Pons (tissue), 1 donor: ENCODE data around the gene BTF3L4.
"Not testable (repeated sequence)": the region's sequence is repeated elsewhere in the genome, so short reads cannot be mapped to it uniquely, and the experiment has no call there.

ENCODE experiments used
- DNase-seq: peaks from one replicate; pipeline ENCODE4 v3.0.0-alpha.2; 2016; ENCODE audit warnings: low spot score

Gene BTF3L4

GRCh38 chr1:52055066-52055865, 829 bp upstream of the BTF3L4 start, which contains the start of gene TXNDC12:
TSS of gene TXNDC12 (minus strand) at chr1:52055191. CDS start at chr1:52055096, 95 bp downstream.
- DNase-seq: peak; percentile 95

- no peak for DNase-seq
Observed at GRCh38 chr1:52055866-52056162, 281 bp upstream of the BTF3L4 start.

GRCh38 chr1:52056937-52057231, 789 bp downstream of the BTF3L4 start:
- DNase-seq: no peak

GRCh38 chr1:52057255-52057654, 1.2 kb downstream of the BTF3L4 start:
- DNase-seq: peak; percentile 23

DNA sequence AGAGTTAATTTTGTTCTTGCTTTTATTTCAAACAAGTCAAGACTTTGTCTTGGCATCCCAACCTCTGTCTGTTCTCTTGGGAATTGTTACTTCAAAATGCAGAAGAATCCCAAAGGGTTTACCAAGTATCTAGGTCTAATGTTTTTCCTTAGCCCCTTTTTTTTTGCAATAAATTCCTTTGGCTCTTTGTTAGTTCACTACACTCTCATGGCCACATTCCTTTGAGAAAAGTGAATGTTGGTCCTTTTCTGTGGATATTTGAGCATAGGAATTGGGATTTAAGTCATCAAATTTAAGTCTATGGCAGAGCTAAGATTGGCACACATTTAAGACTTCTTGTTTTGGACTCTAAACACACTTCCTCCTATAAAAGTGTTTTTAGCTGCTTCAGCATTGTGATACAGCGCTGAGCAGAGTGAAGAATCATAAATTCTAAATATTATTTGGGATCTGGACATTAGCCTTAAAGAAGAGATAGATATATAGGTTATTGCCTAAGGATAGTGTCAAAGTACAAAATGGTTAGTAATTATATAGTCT, 1.9 kb downstream of the BTF3L4 start:
- peak; percentile 8 for DNase-seq

DNA sequence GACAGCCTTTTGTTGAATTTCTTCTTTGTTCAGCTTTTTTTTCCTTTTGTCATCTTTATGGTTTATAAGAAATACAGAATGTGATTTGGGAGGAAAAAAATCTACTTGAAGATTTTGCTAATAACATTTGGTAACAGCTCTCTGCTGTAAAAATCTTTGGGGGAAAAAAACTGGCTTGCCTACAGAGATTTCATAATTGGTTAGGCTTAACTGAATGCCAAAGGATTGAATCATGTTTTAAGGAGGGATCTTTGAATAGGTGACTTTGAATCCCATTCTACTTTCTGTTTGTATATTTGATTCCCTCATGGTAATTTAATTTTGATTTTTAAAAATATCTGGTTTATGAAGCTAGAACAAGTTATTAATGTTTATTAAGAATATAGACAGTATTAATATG, 3.2 kb downstream of the BTF3L4 start:
- no peak for DNase-seq

GRCh38 chr1:52059888-52060287, 3.8 kb downstream of the BTF3L4 start:
- no peak for DNase-seq

DNA sequence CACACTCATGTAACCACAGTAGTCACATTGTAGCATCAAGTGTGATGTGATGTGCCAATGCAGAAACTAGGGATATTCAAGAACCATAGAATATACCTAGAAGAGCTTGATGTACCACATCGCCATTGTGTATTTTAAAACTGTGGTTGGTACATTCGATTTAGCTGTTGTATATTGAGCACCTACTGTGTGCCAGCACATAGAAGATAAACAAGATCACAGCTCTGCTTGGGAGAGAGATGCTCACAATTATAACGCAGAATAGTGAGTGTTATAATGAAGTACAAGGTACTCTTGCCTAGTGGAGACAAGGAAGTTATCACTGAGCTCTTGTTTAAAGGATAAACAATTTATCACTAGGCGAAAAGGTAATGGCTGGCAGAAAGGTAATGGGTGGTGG, 4.7 kb downstream of the BTF3L4 start:
- no peak for DNase-seq

- DNase-seq: no peak
Observed at GRCh38 chr1:52063192-52063591, 7.1 kb downstream of the BTF3L4 start.

- DNase-seq: no peak
Observed at GRCh38 chr1:52070704-52071103, 14.6 kb downstream of the BTF3L4 start.

- DNase-seq: no peak
Observed at GRCh38 chr1:52072291-52072690, 16.2 kb downstream of the BTF3L4 start.

DNA sequence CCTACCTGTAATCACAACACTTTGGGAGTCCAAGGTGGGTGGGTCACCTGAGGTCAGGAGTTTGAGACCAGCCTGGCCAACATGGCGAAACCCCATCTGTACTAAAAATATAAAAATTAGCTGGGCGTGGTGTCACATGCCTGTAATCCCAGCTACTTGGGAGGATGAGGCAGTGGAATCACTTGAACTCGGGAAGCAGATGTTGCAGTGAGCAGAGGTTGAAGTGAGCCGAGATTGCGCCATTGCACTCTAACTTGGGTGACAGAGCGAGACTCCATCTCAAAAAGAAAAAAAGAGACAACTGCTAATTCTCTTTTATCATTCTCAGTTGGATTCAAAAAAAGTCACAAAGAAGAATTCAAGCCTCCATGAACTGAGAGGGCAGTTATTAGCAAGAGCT, 21.2 kb downstream of the BTF3L4 start:
- not testable (repeated sequence) for DNase-seq

DNA sequence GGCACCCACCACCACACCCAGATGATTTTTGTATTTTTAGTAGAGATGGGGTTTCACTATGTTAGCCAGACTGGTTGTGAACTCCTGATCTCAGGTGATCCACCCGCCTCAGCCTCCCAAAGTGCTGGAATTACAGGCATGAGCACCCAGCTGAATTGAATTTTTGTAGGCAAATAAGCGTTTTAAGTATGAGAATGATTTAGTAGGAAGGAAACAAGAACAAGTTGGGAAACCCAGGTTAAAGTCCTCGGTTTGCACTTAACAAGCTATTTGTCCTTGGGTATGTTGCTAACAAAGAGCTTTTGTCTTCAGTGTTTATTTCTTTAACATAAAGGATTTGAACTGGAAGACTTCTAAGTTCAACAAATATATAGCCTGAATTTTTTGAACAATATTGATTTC, 23.9 kb downstream of the BTF3L4 start:
- no peak for DNase-seq

DNA sequence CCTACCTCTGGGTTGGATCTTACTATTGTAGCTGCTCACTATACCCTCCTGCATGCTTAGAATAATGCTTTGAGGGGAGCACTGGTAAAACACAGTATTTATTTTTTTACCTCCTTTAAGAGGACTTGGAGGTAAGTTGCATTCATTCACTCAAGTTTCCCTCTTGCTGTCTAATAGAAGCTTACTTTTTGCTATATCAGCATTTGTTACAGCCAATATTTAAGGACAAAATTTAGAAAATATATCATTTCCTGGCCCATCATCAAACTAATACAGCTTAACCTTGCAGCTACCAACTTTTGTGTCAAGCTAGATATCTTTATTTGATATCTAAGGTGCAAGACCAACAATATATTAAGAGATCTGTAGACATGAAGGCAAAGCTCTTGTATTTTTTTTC, 31.8 kb downstream of the BTF3L4 start:
- not testable (repeated sequence) for DNase-seq

GRCh38 chr1:52094300-52094699, 38.2 kb downstream of the BTF3L4 start:
- not testable (repeated sequence) for DNase-seq

- DNase-seq: no peak
Observed at GRCh38 chr1:52096216-52096615, 40.1 kb downstream of the BTF3L4 start.

DNA sequence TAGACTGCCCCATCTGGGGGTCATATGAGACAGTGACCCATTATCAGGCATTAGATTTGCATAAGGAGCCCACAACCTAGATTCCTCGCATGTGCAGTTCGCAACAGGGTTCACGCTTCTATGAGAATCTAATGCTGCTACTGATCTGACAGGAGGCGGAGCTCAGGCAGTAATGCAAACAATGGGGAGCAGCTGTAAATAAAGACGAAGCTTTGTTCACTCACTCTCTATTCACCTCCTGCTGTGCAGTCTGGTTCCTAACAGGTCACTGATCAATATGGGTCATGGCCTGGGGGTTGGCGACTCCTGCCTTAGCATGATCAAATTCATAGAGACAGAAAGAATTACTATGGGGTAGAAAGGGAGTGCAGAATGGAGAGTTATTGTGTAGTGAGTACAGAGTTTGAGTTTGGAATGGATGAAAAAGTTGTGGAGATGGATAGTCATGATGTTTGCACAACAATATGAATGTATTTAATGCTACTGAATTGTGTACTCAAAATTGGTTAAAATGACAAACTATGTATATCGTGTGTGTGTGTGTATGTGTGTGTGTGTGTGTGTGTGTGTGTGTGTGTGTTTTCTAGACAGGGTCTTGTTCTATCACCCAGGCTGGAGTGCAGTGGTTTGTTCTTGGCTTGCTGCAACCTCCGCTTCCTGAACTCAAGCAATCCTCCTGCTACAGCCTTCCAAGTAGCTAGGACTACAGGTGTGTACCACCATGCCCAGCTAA, 42.2 kb downstream of the BTF3L4 start:
- no peak for DNase-seq

DNA sequence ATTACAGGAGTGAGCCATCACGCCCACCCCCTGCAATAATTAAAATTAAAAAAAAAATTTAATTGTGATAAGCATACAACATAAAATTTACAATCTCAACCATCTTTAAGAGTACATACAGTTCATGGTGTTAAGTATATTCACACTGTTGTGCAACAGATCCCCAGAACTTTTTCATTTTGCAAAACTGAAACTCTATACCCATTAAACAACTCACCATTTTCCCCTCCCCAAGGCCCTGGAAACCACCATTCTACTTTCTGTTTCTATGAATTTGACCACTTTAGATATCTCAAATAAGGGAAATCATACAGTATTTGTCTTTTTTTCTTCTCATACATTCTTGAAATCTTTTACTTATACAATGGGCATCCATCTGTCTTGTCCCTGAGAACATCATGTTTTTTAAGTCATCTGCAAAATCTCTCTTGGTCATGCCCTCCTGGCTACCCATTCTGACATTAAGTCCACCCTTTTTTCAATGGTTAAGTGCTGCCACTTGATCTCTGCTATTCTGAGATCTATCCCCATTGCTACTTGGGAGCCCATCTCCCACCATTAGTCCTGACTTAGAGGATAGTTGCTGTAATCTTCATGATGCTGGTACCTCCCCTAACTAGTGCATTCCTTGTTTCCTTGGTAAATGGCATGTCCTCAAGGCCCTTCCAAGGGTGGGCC, 46.4 kb downstream of the BTF3L4 start:
- DNase-seq: no peak

- peak; percentile 42 for DNase-seq
Observed at GRCh38 chr1:52111492-52111891, 55.4 kb downstream of the BTF3L4 start.

GRCh38 chr1:52112489-52112888, 56.4 kb downstream of the BTF3L4 start:
- DNase-seq: no peak

DNA sequence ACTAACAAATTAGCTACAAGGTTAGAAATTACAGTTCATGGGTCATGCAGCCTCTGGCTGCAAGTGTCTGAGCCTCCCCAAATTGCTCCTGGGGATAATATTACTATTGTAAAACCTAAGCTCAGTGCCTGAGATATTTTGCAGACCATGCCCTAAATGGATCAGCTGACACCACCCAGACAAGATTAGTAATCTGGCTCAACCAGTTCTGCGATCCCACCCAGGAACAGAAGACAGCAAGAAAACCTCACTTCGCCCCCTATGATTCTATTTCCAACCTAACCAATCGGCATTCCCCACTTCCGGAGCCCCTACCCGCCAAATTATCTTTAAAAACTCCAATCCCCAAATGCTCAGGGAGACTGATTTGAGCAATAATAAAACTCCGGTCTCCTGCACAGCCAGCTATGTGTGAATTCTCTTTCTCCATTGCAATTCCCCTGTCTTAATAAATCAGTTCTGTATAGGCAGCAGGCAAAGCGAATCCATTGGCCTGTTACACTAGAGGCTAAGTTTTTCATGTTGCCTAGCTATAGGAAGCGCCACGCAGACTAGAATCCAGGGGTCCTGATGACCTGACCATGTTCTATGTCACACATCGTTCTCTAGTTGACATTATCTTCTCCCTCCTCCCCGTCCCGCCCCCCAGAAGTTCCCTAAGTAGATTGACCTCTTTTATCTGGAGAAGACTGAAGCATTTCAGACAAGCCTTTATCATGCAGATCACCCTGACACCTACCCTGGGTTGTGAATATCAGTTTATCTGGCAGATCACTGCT, 63.4 kb downstream of the BTF3L4 start:
- no peak for DNase-seq

DNA sequence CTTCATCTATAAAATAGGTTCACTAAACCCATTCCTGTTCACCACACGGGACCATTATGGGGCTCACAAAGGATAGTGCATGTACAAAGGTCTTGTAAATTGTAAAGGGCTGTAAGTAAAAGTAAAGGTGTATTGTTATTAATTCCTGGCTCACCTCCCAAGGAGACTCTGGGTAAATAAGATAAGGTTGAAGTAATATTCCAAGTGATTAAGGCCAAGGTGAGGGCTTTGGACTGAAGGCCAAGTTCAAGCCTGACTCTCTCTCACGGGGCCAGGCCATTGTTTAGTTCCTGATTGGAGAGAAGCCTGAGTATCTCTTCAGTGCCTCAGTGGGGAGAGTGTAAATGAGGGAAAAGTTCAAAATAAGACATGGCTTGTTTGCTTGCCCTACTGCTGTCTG, 66.3 kb downstream of the BTF3L4 start:
- DNase-seq: no peak
